Activated CD4-positive, CD25-positive, alpha-beta regulatory T cell treated with anti-CD3 and anti-CD28 coated beads, Interleukin-2, amount 50 U/mL, for 72 hours (primary cell): Measurements from ENCODE around the gene TRIP10.
"Not testable (repeated sequence)": the region's sequence is repeated elsewhere in the genome, so short reads cannot be mapped to it uniquely, and the experiment has no call there.

Experiments
- DNase-seq: peaks from one replicate; pipeline ENCODE4 v3.0.0; 2021

Gene TRIP10

GRCh38 chr19:6739390-6739882 lies at the start of gene TRIP10:
Gene TRIP10 (plus strand): TSS chr19:6739680. CDS start chr19:6739762, 82 bp downstream.
- peak; percentile 81 for DNase-seq

GRCh38 chr19:6690160-6690885 lies 49.2 kb upstream of the TRIP10 start:
- no peak for DNase-seq

- no peak for DNase-seq
Measured at GRCh38 chr19:6691342-6691741, 48.1 kb upstream of the TRIP10 start.

- no peak for DNase-seq
Measured at GRCh38 chr19:6692027-6692426, 47.5 kb upstream of the TRIP10 start.

- no peak for DNase-seq
Measured at GRCh38 chr19:6693056-6693471, 46.4 kb upstream of the TRIP10 start.

GRCh38 chr19:6693681-6694080 lies 45.8 kb upstream of the TRIP10 start:
- DNase-seq = no peak

GRCh38 chr19:6694147-6694815 lies 45.2 kb upstream of the TRIP10 start:
- DNase-seq = no peak

- no peak for DNase-seq
Measured at GRCh38 chr19:6696239-6696820, 43.1 kb upstream of the TRIP10 start.

GRCh38 chr19:6697291-6697690 lies 42.2 kb upstream of the TRIP10 start:
- no peak for DNase-seq

- no peak for DNase-seq
Measured at GRCh38 chr19:6699935-6700334, 39.5 kb upstream of the TRIP10 start.

- no peak for DNase-seq
Measured at GRCh38 chr19:6700586-6701316, 38.7 kb upstream of the TRIP10 start.

- DNase-seq = no peak
Measured at GRCh38 chr19:6705931-6706632, 33.4 kb upstream of the TRIP10 start.

GRCh38 chr19:6706633-6706958 lies 32.9 kb upstream of the TRIP10 start:
- DNase-seq = no peak

GRCh38 chr19:6707011-6707657 lies 32.3 kb upstream of the TRIP10 start:
- DNase-seq = no peak

- no peak for DNase-seq
Measured at GRCh38 chr19:6707658-6708018, 31.8 kb upstream of the TRIP10 start.

GRCh38 chr19:6708346-6708745 lies 31.1 kb upstream of the TRIP10 start:
- DNase-seq = no peak

- not testable (repeated sequence) for DNase-seq
Measured at GRCh38 chr19:6708913-6709312, 30.6 kb upstream of the TRIP10 start.

- no peak for DNase-seq
Measured at GRCh38 chr19:6709549-6709948, 29.9 kb upstream of the TRIP10 start.

- no peak for DNase-seq
Measured at GRCh38 chr19:6710273-6711077, 29.0 kb upstream of the TRIP10 start.

GRCh38 chr19:6711078-6711361 lies 28.5 kb upstream of the TRIP10 start:
- DNase-seq = no peak

- no peak for DNase-seq
Measured at GRCh38 chr19:6711605-6712004, 27.9 kb upstream of the TRIP10 start.

GRCh38 chr19:6712231-6712630 lies 27.2 kb upstream of the TRIP10 start:
- no peak for DNase-seq
